Tibial nerve (tissue), 4 donors: Measurements from ENCODE around the gene ZNF280B. TPM values are rescaled to one million over a fixed set of nuclear protein-coding genes. Genes with fewer than 3 reads are reported as not detected.

Experiments
- DNase-seq, 2 donors: peaks; one replicate each; pipeline ENCODE4 v3.0.0-alpha.2; 2019; ENCODE audit warnings: low spot score in 2 of 2
- H3K27ac ChIP-seq, 4 donors: fragments of 200-600 bp; sonication (generic) in 3 of 4; one replicate each; pipeline ENCODE4 v1.5.1; 2017 to 2019; ENCODE audit warnings: mild to moderate bottlenecking in 1 of 4
- H3K27me3 ChIP-seq, 2 donors: fragments of 200-600 bp; sonication (generic) in 1 of 2; one replicate each; pipeline versions ENCODE4 v1.5.1 to v1.6.0; 2017 to 2019
- H3K36me3 ChIP-seq, 3 donors: fragments of 200-600 bp; sonication (generic); one replicate each; pipeline ENCODE4 v1.5.1; 2018 to 2019
- H3K4me1 ChIP-seq, 4 donors: fragments of 200-600 bp; sonication (generic) in 3 of 4; one replicate each; pipeline ENCODE4 v1.5.1; 2017 to 2019
- H3K4me3 ChIP-seq, 4 donors: fragments of 200-600 bp; sonication (generic) in 3 of 4; one replicate each; pipeline ENCODE4 v1.5.1; 2017 to 2019; ENCODE audit warnings: mild to moderate bottlenecking in 1 of 4, moderate library complexity in 1 of 4
- H3K9me3 ChIP-seq, 4 donors: fragments of 200-600 bp; sonication (generic) in 3 of 4; one replicate each; pipeline ENCODE4 v1.5.1; 2017 to 2019
- EP300 ChIP-seq, 2 donors: sonication (generic); formaldehyde crosslinking; IDR thresholded peaks; one replicate each; pipeline ENCODE4 v1.6.1; 2017; ENCODE audit warnings: antibody characterized with exemption in 2 of 2, mild to moderate bottlenecking in 1 of 2
- POLR2A ChIP-seq, 2 donors: fragments of 450-650 bp; IDR thresholded peaks; one replicate each; pipeline ENCODE4 v1.6.1; 2017; ENCODE audit warnings: antibody characterized with exemption in 2 of 2, mild to moderate bottlenecking in 2 of 2, moderate library complexity in 2 of 2
- WGBS, 2 donors: methylation state at CpG; one replicate each; pipeline ENCODE4 v1.1.5; 2018; 5-methylcytosine and 5-hydroxymethylcytosine counted together
- total RNA-seq, 4 donors: library from RNA; depleted of rRNA; stranded (reverse); fragments of >200 nt; gene quantifications; one replicate each; pipeline ENCODE4 v1.1.0, GENCODE V29; 2016
- TF ChIP-seq, protein P1 (sequence below), 5 experiments: fragments of 200-600 bp in 3 of 5; fragments of 450-650 bp in 2 of 5; sonication (generic) in 3 of 5; IDR thresholded peaks; one replicate each; pipeline ENCODE4 v1.5.1; 2016 to 2019; ENCODE audit warnings: antibody characterized with exemption in 5 of 5, mild to moderate bottlenecking in 3 of 5, moderate library complexity in 2 of 5

Gene ZNF280B
- total RNA-seq, 4 donors from 2014 or later, result under 0.01 to 0.44 (median 0.30) TPM; not detected in 1

DNA sequence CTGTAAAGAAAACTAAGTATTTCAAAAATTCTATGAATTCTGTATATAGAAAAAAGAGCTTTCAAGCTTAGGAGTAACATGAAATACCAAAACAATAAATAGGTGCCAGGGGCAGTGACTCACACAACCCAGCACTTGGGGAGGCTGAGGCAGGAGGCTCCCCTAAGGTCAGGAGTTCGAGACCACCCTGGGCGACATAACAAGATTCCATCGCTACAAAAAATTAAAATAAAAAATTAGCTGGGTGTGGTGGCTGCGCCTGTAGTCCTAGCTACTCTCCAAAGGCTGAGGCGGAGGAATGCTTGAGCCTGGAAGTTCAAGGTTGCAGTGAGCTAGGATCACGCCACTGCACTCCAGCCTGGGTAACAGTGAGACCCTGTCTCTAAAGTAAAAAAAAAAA lies 21.5 kb downstream of the ZNF280B start:
- DNase-seq, result no peak
- H3K27me3 ChIP-seq, result no peaks in the 10 kb centered on the region
- H3K36me3 ChIP-seq, result no peaks in the 10 kb centered on the region
- H3K4me3 ChIP-seq, result no peak overlapping the region
- TF ChIP-seq EP300 (IDR thresholded peaks at IDR 0.05), result no peak
- no peak for TF ChIP-seq POLR2A (IDR thresholded peaks at IDR 0.05)
- TF ChIP-seq, protein P1, sequence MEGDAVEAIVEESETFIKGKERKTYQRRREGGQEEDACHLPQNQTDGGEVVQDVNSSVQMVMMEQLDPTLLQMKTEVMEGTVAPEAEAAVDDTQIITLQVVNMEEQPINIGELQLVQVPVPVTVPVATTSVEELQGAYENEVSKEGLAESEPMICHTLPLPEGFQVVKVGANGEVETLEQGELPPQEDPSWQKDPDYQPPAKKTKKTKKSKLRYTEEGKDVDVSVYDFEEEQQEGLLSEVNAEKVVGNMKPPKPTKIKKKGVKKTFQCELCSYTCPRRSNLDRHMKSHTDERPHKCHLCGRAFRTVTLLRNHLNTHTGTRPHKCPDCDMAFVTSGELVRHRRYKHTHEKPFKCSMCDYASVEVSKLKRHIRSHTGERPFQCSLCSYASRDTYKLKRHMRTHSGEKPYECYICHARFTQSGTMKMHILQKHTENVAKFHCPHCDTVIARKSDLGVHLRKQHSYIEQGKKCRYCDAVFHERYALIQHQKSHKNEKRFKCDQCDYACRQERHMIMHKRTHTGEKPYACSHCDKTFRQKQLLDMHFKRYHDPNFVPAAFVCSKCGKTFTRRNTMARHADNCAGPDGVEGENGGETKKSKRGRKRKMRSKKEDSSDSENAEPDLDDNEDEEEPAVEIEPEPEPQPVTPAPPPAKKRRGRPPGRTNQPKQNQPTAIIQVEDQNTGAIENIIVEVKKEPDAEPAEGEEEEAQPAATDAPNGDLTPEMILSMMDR (IDR thresholded peaks at IDR 0.05), result no peak
- WGBS, 2 donors, result 79 to 82% methylated on average over 6 of the region's 6 CpGs
- H3K27ac ChIP-seq, result no peak overlapping the region
- H3K9me3 ChIP-seq, result no peaks in the 10 kb centered on the region
- no peaks in the 10 kb centered on the region for H3K4me1 ChIP-seq

DNA sequence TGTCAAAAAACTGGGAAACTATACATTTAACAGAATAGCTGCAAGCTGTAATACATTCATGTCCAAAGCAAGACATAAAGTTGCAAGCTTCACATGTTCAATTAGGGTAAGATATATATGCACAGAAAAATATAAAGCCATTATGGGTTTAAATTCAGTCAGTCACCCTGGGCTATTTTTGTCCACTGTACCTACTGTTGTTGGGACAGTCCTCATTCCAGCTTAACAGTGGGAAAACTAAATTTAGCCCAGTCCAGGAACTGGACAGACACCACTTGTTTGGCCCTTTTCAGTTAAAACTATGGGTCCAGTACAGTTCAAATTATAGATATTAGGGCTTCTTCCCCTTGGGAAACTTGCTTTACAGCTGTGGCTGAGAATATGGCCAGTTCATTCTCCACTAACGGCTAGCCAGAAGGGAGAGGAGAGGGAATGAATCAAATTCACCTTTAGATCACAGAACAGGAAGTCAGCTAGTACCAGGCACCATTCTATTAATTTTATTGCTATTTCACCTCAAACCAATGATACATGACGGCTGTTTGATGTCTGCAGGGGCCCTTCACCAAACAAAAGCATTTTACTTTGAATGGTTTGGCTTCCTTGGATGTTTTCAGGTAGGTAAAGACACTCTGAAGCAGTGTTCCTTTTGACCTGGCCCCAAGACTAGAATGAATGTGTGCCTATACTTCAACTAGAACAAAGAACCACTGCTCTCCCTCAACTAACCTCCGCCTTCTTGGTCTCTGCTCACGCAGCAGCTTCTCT lies 22.2 kb downstream of the ZNF280B start:
- H3K4me1 ChIP-seq, result no peaks in the 10 kb centered on the region
- H3K9me3 ChIP-seq, result no peaks in the 10 kb centered on the region
- H3K27me3 ChIP-seq, result no peaks in the 10 kb centered on the region
- WGBS, 2 donors, result 70 to 73% methylated on average over 4 of the region's 4 CpGs
- TF ChIP-seq EP300 (IDR thresholded peaks at IDR 0.05) (no peak), POLR2A (IDR thresholded peaks at IDR 0.05) (no peak)
- TF ChIP-seq, protein P1 (IDR thresholded peaks at IDR 0.05), result no peak
- no peaks in the 10 kb centered on the region for H3K36me3 ChIP-seq
- DNase-seq, result no peak
- no peak overlapping the region for H3K4me3 ChIP-seq
- no peak overlapping the region for H3K27ac ChIP-seq

DNA sequence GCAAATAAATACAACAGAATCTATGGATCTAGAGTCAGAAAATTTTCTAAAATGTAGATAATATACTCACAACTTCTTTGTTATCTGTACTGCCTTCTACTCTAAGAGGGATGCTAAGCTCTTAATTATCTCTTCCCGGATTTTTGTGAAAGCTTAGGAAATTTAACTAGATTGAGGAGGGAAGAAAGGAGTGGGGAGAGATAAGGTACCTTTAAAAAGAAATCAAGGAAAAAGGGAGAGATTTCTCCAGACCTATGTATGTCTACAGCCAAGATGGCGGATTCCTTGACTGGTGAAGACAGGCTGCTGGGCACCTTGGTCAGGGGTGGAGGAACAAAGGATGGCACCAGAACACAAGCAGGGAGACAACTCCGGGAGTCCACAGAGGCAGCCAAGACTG lies 23.0 kb downstream of the ZNF280B start:
- Histone ChIP-seq H3K4me3 (no peak overlapping the region), H3K27me3 (no peaks in the 10 kb centered on the region), H3K27ac (no peak overlapping the region), H3K4me1 (no peaks in the 10 kb centered on the region), H3K36me3 (no peaks in the 10 kb centered on the region), H3K9me3 (no peaks in the 10 kb centered on the region)
- TF ChIP-seq POLR2A (IDR thresholded peaks at IDR 0.05), result no peak
- TF ChIP-seq, protein P1 (IDR thresholded peaks at IDR 0.05), result no peak
- TF ChIP-seq EP300 (IDR thresholded peaks at IDR 0.05), result no peak
- no peak for DNase-seq
- 96 to 98% methylated on average over 3 of the region's 3 CpGs for WGBS, 2 donors

DNA sequence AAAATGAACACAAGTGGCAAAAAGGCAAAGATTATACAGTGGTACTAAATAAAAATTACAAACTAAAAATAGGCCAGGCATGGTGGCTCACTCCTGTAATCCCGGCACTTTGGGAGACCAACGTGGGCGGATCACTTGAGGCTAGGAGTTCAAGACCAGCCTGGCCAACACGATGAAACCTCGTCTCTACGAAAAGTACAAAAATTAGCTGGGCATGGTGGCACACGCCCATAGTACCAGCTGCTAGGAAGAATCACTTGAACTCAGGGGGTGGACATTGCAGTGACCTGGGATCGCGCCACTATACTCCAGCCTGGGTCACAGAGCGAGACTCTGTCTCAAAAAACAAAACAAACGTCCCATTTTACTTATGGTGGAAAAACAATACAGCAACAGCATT lies 24.5 kb downstream of the ZNF280B start:
- H3K36me3 ChIP-seq, result no peaks in the 10 kb centered on the region
- WGBS, 2 donors, result 92 to 93% methylated on average over 11 of the region's 11 CpGs

GRCh38 chr22:22480940-22481339 lies 27.6 kb downstream of the ZNF280B start:
- H3K4me1 ChIP-seq, result no peaks in the 10 kb centered on the region
- TF ChIP-seq EP300 (IDR thresholded peaks at IDR 0.05) (no peak), POLR2A (IDR thresholded peaks at IDR 0.05) (no peak)
- TF ChIP-seq, protein P1 (IDR thresholded peaks at IDR 0.05), result no peak
- H3K27ac ChIP-seq, result no peak overlapping the region
- H3K36me3 ChIP-seq, result no peaks in the 10 kb centered on the region
- no peaks in the 10 kb centered on the region for H3K9me3 ChIP-seq
- no peak for DNase-seq
- 79 to 92% methylated on average over 2 of the region's 2 CpGs for WGBS, 2 donors
- no peak overlapping the region for H3K4me3 ChIP-seq
- H3K27me3 ChIP-seq, result no peaks in the 10 kb centered on the region

More for the DNA sequence above, 24.5 kb downstream of the ZNF280B start:
- no peaks in the 10 kb centered on the region for H3K9me3 ChIP-seq
- no peak for DNase-seq
- no peaks in the 10 kb centered on the region for H3K4me1 ChIP-seq
- H3K27ac ChIP-seq, result no peak overlapping the region
- no peak overlapping the region for H3K4me3 ChIP-seq
- no peak for TF ChIP-seq POLR2A (IDR thresholded peaks at IDR 0.05)
- TF ChIP-seq EP300 (IDR thresholded peaks at IDR 0.05), result no peak
- TF ChIP-seq, protein P1 (IDR thresholded peaks at IDR 0.05), result no peak
- H3K27me3 ChIP-seq, result no peaks in the 10 kb centered on the region
